Stimulated activated CD8-positive, alpha-beta memory T cell treated with anti-CD3 and anti-CD28 coated beads, Interleukin-2, amount 100 ng/mL, for 48 hours (primary cell): ENCODE data around the gene FAM193B.

ENCODE experiments used
- DNase-seq, 2 donors: peaks; one replicate each; pipeline ENCODE4 v3.0.0-alpha.2; 2020; ENCODE audit warnings: low read depth in 2 of 2

The FAM193B gene

DNA sequence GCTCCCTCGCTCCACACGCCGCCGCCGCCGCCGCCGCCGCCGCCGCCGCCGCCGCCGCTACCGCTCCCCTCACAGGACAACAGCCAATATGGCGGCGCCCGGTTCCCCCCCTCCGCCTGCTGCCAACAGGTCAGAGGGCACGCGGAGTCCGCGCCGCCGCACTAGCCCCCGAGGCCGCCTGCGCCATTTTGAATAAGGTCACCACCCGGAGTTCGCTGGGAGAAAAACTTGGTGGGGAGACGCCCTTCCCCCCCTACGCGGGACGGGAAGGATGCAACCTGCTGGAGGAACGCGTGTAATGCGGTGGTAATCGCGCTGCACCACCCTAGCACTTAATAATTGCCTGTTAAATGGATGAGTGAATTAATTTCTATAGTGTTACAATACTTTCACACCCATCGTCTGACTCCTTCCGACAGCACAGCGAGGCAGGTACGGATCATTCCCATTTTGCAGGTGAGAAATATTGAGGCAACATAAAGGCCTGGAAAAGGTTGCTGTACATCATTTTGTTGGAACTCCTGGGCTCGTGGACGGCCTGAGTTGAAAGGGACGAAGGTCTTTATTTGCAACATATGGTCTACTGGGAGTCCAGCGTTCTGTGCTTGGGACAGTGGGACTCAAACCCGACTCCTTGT, at the start of gene FAM193B:
FAM193B (minus strand) TSS at position 90 of the 638 bp plus-strand sequence. CDS start 105 bp downstream, outside the sequence.
- peak; percentile 95 to 96 for DNase-seq

DNA sequence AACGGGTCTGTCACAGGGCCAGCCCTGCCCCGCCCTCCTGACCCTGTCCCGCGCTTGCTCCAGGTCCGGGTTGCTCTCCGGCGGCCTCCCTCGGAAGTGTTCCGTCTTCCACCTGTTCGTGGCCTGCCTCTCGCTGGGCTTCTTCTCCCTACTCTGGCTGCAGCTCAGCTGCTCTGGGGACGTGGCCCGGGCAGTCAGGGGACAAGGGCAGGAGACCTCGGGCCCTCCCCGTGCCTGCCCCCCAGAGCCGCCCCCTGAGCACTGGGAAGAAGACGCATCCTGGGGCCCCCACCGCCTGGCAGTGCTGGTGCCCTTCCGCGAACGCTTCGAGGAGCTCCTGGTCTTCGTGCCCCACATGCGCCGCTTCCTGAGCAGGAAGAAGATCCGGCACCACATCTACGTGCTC, 49.8 kb upstream of the FAM193B start:
- DNase-seq, result no peak

DNA sequence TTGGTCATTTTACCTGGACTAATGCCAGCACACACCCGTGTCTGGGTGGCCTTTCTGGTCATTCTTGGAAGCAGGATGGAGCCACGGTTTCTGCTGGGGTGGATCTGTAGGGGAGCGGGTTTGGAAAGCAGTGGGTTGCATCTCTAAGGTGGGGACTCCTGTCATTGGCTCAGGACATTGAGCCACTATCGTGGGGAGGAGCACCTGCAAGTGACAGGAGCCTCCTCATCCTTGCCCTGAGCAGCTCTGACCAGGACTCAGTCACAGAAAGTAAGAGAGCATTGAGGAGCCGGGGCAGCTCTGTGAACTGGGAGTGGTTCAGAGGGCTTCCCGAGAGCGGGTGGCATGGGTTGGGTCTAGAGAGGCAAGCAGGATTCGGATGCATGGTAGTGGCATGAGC, 49.3 kb upstream of the FAM193B start:
- DNase-seq, result no peak

DNA sequence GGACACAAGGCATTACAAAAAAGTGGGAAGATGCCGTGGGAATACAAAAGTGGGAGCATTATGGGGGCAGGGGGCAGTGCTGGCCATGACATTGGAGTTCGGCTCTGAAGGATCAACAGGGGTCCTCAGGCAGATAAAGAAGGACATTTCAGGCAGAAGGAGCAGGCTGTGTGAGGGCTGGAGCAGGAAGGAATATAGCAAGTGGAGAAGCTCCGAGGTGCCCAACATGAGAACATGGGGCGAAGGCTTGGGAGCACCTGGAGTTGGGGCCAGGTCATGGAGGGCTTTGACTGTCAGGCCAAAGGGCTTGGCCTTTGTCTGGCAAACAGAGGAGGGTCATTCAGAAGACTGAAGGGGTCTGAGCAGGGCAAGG, 48.1 kb upstream of the FAM193B start:
- no peak for DNase-seq

DNA sequence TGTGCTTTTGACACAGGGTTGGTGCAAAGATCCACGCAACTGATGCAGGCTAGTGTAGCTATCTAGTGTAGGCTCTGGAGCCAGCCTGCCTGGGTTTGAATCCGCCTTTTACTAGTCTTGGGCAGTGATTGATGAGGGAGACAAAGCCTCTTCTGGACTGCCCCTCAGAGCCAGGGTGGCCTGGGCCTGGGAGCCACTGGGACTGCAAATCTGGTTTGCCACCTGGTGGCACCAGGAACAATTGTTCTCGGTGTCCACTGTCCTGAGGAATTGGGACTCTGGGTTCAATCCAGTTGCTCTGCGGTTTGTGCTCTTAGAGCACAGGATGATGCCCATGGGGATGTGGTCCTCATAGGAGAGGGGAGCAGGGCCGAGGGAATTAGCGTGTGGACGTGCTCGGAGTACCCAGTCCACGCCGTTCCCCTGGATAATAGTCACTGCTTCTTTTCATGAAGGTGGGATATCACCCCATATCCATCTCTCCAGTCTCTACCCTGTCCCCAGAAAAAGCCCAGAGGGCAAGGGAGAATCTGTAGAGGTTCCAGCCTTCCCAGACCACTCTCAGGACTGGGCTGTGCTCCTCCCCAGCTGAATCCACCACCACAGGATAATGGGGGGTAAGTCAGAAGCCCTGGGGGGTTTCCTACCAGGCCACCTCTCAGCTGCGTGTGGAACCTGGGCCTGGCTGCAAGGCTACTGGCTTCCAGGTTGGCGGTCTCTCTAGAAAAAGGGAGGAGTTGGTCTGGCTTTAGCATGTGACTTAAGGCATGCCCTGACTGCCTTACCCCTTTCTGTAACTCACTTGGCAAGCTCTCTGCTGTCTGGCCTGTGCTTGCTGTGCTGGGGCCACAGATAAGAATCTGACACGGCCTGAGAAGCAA, 47.5 kb upstream of the FAM193B start:
- DNase-seq, result no peak

DNA sequence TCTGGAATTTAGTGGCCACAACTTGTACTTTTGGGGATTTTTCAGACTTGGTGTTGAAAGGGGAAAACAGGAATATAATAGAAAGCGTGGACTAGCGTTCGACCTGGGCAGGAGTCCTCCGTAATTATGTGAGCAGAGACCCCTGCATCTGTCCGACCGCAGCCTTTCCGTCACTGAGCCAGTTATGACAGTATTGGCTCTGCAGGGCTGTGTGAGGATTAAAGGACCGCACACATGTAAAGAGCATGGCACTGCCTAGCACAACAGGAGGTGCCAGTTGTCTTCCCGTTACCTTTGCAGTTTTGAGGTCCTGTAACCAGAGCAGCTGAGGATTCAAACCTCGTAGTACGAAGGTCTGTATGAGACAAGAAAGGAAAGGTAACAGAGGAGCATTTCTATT, 46.8 kb upstream of the FAM193B start:
- DNase-seq, result no peak

DNA sequence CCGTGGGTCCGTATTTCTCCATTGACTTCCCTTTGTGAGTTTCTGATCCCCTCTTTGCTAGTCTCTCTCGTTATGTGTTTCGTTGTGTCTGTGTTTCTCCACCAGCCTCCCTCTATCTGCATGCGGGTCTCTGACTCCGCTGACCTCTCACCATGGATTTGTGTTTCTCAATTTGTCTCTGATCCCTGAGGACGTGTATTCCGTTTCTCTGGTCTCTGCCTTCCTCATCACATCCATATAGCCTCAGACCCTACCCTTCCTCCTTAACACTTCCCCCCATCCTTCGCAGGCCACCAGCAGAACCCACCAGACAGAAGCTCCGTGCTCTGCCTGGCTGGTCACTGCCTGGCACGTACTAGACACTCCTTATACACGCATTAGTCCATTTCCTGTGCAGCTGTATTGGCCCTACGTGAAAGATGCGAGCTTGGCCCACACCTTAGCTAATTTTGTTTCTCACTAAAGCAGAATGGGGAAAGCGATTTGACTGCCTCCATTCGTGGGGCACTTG, 46.2 kb upstream of the FAM193B start:
- no peak for DNase-seq

DNA sequence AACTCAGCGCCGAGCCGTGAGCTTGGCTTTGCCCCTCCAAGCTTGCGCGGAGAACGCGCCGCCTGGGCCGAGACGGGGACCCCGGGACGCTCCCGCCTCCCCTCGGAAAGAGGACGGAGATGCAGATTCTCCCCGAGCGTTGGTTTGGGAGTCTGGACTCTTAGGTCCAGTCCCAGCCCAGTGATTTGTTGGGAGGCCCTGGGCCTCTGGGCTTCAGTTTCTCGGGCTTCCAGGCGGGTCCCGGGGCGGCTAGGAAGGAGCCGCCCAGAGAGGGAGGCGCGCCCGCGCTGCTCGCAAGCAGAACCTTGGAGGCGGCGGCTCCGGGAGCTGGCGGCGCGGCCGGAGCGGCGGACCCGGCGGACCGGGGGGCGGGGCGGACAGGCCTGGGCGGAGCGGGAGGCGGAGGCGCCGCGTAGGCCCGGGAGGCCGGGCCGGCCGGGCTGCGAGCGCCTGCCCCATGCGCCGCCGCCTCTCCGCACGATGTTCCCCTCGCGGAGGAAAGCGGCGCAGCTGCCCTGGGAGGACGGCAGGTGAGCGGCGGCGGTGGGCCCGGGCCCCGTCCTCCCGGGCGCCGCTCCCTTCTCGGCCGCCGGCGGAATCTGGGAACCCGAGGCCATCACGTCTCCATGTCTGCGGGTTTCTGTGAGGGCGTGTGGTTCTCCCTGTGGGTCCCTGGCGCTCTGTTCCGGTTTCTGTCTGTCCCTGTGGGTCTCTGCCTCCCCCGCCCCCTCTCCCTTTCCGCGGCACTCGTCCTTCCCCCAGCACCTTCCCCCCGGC, 45.6 kb upstream of the FAM193B start, which contains the start of gene B4GALT7:
B4GALT7 (plus strand) TSS at position 402 of the 777 bp plus-strand sequence; CDS start at position 481, 79 bp downstream.
- peak; percentile 75 to 93 for DNase-seq

DNA sequence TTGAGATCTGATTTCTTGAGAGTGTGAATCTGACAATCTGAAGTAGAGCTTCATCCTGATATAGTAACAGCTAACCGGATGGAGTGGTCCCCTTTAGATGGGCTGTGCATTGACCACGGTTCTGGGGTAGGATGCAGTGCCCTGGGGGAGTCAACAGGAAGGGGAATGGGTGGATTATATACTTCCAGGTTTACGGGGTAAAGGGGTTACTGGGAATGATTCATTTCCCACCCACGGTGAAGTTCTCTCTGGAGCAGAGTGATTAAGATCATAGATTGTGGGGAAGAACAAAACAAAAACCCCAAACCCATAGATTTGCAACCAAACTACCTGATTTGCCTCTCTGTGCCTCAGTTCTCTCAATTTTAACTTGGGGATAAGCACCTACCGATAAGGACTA, 44.1 kb upstream of the FAM193B start:
- no peak for DNase-seq

DNA sequence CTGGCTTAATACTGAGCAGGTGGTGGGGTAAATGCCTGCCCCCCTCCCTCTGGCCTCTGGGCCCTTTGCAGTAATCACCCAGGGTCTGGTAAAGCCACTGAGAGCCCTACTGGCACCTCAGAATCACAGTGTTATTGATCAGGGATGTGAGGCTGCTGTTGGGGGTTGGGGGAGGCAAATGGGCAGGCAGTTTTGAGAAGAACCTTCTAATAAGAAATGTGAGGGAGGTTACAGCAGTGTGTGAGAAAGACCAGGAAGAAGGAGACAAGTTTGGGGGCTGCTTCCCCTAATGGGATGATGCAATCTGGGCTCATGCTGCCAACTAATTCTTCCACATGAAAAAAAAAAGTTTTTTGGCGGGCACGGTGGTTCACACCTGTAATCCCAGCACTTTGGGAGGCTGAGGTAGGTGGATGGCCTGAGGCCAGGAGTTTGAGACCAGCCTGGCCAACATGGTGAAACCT, 42.4 kb upstream of the FAM193B start:
- DNase-seq, result no peak

DNA sequence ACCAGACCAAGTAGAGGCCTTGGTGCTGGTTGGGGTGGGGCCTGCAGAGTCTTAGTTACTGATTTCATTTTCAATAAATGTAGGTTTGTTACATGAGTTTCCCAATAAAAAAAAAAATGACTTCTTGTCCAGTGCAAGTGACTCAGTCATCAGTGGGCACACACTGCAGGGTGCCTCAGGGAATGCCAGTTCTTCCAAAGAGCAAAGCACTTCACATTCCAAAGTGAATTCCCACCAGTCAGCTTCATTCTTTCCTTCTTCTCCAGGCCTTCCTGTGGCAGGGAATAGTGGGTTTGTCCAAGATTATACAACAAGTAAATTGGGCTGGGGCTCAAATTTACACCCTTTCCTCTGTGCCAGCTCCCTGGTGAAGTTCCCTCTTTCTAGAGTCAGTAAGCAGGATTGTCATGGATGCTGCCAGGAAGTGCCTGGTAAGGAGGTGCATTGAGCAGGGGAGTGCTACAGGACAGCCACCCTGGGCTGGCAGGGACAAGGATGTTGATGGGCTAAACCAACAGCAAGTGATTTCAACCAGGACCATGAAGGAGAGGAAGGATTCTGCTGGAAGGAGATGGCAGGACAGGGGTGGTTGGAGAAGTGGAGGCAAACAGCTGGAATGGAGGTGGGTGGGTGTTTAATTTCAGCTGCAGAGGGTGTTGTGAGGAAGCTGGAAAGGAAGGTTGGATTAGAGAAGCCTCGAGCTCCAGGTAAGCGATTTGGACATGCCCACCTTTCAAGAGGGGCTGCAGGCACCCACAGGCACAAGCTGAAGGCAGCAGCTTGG, 41.8 kb upstream of the FAM193B start:
- DNase-seq, result no peak

DNA sequence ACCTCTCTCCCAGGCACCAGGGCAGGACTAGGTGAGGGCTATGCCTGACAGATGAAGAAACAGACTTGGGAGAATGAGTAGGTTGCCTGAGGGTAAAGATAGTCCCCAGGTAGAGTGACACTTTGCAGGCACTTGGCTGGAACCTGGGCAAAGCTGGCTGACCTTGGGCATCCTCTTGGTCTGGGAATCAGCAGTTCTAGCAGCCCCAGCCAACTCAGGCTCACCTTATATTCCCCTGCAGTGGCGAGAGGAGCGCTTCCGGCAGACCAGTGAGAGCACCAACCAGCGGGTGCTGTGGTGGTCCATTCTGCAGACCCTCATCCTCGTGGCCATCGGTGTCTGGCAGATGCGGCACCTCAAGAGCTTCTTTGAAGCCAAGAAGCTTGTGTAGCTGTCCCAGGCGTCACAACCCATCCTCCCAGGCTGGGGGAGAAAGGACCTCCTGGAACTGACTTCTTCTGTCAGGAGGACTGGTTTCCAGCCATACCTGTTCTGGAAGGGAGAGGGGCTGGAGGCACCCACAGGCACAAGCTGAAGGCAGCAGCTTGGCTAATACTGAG, 40.7 kb upstream of the FAM193B start:
- DNase-seq, result no peak

DNA sequence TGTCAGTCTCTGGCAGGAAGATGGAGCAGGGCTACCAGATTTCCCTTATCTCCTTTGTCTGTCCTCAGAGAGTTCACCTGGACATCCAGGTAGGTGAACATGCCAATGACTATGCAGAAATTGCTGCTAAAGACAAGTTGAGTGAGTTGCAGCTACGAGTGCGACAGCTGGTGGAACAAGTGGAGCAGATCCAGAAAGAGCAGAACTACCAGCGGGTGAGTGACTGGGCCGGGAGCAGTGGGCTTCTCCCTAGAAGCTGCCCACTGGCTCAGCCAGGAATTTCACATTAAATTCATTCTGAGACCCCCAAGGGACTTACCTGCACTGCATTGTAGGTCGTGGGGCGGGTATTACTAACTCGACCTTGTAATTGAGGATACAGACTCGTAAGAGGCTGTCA, 39.7 kb upstream of the FAM193B start:
- no peak for DNase-seq

DNA sequence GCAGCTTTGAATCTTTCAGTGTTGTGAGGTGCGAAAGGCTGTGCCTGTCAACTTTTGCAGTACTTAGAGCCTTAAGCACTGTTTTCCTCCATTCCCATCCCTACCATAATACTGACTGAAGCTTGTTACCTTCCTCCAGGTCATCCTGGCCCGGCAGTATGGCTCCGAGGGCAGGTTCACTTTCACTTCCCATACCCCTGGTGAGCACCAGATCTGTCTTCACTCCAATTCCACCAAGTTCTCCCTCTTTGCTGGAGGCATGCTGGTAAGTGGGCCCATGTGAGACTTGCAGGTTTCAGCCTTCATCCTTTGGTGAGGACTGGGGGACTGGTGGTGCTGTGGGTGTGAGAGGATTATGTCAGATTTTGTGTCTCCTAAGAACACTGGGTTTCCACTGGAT, 39.1 kb upstream of the FAM193B start:
- no peak for DNase-seq

DNA sequence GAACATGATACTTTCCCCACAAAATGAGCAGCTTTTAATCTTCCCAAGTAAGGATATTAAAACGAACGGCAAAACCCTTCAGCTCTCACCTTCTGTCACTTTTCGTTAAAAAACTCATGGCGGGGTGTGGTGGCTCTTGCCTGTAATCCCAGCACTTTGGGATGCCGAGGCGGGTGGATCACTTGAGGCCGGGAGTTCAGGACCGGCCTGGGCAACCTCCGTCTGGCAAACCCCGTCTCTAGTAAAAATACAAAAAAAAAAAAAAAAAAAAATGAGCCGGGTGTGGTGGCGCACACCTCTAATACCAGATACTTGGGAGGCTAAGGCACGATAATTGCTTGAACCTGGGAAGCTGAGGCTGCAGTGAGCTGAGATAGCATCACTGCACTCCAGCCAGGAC, 38.5 kb upstream of the FAM193B start:
- DNase-seq, result no peak

DNA sequence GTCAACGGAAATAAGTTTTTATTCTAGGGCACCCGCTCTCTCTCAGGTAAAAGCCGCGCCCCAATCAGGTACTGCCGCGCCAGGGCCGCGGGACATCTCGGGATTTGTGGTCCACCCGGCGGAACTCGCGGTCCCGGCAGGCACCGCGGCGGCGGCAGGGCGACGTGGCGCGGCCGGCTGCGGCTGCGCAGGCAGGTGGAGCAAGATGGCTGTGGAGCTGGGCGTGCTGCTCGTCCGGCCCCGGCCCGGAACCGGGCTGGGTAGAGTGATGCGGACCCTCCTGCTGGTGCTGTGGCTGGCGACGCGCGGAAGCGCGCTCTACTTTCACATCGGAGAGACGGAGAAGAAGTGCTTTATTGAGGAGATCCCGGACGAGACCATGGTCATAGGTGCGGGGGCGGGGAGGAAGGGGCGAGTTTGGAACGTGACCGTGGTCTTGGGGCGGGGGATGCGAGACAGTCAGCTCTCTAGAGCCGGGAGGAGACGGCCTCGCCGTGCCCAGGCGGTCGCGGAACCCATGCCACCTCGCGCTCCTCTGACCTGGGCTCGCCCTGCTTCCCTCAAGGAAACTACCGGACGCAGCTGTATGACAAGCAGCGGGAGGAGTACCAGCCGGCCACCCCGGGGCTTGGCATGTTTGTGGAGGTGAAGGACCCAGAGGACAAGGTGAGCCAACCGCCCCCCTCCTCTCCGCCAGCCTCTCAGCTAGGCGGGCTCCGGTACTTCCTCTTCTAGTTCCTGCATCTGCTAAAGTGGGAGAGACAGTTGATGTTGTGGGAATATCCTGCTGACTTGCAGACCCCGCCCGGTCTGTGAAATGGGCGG, 37.9 kb upstream of the FAM193B start, which contains the start of gene TMED9:
TMED9 (plus strand) TSS at position 194 of the 825 bp plus-strand sequence; CDS start at position 206, 12 bp downstream.
- DNase-seq, result peak; percentile 83

DNA sequence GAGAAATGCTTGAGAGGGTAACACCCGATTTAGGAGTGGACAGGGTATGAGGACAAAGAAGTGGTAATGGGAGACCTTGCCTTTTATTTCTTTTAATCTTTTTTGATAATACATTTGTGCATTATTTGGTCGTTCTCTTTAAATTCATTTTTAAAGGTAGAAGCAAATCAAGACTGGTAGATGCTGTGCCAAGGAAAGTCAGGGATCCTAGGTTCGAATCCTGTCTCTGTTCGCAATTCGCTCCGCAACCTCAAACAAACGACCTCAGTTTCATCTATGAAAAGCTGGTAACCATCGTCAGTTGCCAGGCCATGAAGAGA, 37.3 kb upstream of the FAM193B start:
- no peak for DNase-seq

DNA sequence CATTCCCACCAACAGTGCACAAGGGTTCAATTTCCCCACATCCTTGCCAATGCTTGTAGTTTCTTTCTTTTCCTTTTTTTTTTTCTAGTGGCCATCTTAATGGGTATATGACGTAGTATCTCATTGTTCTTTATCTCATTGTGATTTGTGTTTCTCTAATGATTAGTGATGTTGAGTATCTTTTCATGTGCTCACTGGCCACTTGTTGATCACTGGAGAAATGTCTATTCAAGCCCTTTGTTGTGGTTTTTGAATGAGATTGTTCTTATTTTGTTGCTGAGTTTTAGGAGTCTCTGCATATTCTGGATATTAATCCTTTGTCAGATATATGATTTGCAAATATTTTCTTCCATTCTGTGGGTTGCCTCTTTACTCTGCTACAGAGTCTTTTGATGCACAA, 36.0 kb upstream of the FAM193B start:
- DNase-seq, result no peak

DNA sequence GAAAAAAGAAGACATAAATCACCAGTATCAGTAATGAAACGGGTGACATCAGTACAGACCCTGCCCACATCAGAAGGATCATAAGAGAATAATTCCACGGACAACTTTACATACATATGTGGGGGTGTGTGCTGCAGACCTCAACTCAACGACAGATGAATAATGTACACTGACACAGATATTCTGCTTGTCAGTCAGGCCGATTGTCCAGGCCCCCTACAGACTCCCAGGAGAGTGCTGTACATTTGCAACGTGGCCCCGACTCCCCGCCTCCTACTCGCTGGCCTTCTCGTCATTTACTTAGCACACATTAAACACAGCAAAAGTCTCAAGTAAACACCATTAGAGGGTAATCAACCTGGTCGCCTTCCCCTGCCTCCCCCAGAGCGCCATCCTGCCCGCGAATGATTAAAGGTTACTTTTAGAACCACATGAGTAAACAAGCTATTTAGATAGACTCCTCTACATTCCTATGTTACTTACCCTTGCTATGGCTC, 34.1 kb upstream of the FAM193B start:
- no peak for DNase-seq

DNA sequence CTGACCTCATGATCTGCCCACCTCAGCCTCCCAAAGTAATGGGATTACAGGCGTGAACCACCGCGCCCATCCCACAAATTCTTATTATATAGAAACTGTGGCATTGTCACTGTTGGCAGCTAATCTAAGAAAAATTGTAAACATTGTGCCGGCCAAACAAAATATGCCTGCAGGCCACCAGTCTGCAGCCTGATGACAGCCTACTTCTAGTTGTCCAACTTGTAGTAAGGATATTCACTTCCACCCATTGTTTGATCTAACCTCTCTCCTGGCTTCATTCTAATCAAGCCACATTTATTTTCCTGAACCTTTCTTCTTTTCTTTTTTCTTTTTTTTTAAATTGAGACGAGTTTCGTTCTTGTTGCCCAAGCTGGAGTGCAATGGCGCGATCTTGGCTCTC, 24.0 kb upstream of the FAM193B start:
- DNase-seq, result no peak
